GM18498 (cell line): Measurements from ENCODE around the gene SMAD3.

Source experiments
- ATAC-seq: cut with Tn5 transposase; IDR thresholded peaks from one replicate; pipeline ENCODE4 v1.9.1; 2021; ENCODE audit warnings: mild to moderate bottlenecking, moderate library complexity; ENCODE audit not compliant: unreplicated experiment

Gene SMAD3

DNA sequence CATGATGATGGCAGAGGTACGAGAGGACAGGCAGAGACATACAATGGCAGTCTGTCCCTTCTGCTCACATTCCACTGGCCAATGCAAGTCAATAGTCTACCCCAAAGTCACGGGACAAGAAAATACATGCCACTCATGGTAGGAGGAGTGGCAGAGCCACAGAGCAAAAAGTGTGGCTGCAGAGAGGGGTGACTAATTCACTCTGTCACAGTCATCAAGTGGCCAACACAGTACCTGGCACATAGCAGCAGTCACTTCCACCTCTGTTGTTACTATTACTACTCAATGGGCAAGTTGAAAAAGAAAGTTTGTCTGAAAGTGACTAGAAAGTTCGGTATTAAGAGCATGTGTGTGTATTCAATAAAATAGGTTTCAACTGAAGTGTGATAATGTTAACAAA lies 91.4 kb downstream of the SMAD3 start:
- ATAC-seq, result no peak

GRCh38 chr15:67157521-67158252 lies 92.3 kb downstream of the SMAD3 start:
- no peak for ATAC-seq

- no peak for ATAC-seq
Measured at GRCh38 chr15:67158367-67158766, 93.0 kb downstream of the SMAD3 start.

- ATAC-seq, result no peak
Measured at GRCh38 chr15:67161412-67161811, 96.0 kb downstream of the SMAD3 start.

GRCh38 chr15:67161881-67162280 lies 96.5 kb downstream of the SMAD3 start:
- no peak for ATAC-seq

GRCh38 chr15:67163180-67163579 lies 97.8 kb downstream of the SMAD3 start:
- no peak for ATAC-seq

DNA sequence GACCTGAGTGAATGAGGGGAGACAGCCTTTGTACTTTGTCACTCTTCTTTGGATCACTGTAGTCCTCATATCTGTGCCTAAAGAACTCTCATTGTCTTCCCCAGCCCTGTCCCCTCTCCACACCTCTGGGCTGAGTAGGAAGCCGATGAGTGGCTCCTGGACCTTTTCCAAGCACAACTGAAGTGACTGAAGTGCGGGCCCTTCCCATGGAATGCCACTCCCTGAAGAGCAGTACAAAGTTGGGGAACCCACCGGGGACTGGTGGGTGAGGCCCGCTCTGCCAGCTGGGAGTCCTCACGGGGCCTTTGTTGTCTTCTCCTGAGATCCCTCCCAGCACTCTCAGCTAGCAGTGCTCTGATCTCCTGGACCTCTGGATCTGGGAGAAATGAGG lies 99.0 kb downstream of the SMAD3 start:
- no peak for ATAC-seq

DNA sequence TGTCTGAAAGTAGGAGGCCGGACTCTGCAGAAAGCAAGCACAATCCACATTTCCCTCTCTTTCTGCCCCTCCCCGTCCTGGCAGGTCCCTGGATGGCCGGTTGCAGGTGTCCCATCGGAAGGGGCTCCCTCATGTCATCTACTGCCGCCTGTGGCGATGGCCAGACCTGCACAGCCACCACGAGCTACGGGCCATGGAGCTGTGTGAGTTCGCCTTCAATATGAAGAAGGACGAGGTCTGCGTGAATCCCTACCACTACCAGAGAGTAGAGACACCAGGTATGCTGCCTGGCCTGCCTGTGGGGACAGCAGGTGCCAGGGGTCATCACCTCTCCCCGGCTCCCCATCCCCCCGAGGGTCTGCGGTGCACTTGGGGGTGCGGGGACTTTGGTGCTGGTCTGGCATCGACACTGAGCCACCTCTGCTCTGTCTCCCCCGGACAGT lies 99.4 kb downstream of the SMAD3 start:
- no peak for ATAC-seq

- no peak for ATAC-seq
Measured at GRCh38 chr15:67165254-67166253, 100.2 kb downstream of the SMAD3 start.

GRCh38 chr15:67166280-67167009 lies 101.0 kb downstream of the SMAD3 start:
- ATAC-seq, result no peak

DNA sequence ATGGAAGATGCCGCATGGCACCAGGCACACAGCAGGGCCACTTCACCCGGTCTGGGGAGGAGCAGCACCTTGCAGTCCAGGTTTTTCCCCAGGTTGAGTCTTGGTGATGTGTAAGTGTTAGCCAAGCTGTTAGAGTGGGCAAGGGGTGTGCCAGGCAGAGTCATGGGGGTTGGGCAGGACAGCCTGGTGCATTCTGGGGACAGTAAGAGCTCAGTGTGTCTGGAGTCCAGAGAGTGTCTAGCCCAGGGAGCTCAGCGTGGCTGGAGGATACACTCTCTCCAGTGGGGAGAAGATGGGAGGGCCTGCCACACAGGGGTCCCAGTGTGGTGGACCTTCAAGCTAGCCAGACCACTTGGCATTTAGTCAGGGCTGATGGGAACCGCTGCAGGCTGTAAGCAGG lies 101.7 kb downstream of the SMAD3 start:
- ATAC-seq, result no peak

GRCh38 chr15:67168694-67169093 lies 103.3 kb downstream of the SMAD3 start:
- no peak for ATAC-seq

DNA sequence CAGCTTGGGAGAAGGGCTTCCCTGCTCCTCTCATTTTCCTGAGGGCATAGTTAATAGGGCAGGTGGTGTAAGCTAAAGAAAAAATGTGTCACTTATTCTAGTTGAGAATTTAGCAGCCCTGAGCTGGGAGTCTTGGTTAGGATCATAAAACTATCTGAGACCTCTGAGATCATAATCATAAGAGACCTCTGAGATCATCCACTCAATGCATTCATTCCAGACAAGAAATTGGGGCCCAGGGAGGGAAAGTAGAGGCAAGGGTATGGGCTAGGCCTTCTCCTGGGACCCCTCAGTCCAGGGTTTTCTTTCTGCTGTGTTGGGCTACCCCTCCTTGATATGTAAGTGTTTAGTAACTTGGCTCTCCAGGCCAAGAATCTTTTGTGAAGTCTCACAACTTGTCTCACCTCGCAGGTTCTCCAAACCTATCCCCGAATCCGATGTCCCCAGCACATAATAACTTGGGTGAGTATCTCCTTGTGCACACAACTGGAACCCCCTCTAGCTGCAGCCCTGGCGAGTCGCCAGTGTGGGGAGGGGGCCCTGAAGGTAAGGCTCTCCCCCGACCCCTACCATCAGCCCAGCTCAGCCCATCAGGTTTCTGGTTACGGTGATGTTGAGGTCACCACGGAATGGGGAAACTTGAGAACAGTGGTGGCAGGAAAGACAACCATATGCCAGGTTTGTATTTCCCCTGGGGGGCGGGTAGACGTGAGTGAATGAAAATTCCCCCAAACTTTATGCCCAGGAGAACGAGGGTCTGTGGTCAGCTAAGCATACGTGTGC lies 104.9 kb downstream of the SMAD3 start:
- ATAC-seq, result no peak

DNA sequence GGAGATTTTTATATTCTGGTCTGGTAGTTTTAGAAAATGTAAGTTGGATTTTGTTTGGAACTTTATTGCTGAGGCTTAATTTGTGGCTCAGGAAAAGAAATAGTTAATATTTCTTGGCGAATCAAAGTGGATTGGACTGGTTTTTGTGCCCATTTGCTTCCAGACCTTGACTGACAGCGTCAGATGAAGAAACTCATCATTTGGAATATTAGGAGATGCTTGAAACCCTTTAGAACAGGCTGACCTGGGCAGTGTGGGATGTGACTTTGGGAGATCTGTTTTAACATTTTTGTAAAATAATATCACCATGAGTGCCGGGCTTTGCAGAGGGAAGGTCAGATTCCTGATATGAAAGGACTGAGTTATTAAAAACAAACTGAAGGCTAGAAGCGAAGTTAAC lies 106.1 kb downstream of the SMAD3 start:
- no peak for ATAC-seq

GRCh38 chr15:67172172-67172571 lies 106.8 kb downstream of the SMAD3 start:
- no peak for ATAC-seq

GRCh38 chr15:67173005-67173404 lies 107.6 kb downstream of the SMAD3 start:
- ATAC-seq, result no peak

DNA sequence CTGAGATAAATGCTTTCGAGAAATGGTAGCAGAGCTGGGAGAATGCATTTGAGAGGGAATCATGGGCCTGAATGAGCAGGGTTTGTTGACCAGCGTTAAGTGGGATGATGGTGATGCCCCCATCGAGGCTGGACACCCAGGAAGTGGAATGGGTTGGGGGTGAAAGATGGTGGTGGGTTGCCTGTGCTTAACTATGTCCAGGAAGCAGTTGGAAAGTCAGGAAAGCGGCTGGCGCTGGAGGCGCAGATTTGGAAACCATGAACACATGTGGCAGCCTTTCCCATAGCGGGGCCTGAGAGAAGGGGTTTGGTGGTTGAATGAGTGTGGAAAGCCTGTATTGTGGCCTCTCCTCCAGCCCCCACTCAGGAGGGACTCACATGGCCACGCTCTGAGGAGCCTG lies 108.4 kb downstream of the SMAD3 start:
- ATAC-seq, result no peak

GRCh38 chr15:67174446-67174845 lies 109.0 kb downstream of the SMAD3 start:
- ATAC-seq, result no peak

- no peak for ATAC-seq
Measured at GRCh38 chr15:67174864-67175573, 109.6 kb downstream of the SMAD3 start.

DNA sequence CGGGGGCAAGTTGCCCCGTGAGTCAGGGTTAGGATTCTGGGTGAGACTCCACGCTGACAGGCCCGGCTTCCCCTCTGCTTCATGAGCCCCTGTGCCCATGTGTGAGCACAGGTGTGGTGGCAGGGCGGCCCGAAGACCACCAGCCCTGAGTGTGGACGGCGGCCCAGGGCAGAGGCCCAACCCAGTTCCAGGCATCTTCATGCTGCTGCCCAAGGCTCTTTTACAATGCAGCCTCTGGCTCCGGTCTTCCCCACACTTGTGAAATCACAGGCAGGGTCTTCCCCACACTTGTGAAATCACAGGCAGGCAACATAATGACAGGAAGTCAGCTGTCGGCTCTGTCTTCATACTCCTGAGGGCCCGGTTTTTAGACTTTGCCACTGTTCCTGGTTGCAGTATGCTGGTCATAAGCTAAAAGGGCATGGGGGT lies 110.3 kb downstream of the SMAD3 start:
- no peak for ATAC-seq
